MM.1S (cell line): Measurements from ENCODE around the gene PRR5.
"Not testable (repeated sequence)": the region's sequence is repeated elsewhere in the genome, so short reads cannot be mapped to it uniquely, and the experiment has no call there.

ENCODE experiments used
- DNase-seq: peaks from one replicate; pipeline ENCODE4 v3.0.0-alpha.2; 2015
- H2AFZ ChIP-seq: fragments of 300-600 bp; sonication (generic); 2 replicates; pipeline ENCODE4 v1.6.0; 2016; ENCODE audit warnings: antibody characterized with exemption, low read length
- H3F3A ChIP-seq: fragments of 300-600 bp; sonication (generic); 2 replicates; pipeline ENCODE4 v1.6.1; 2016; ENCODE audit warnings: mild to moderate bottlenecking, antibody characterized with exemption, low read length, moderate library complexity, mixed read lengths; ENCODE audit not compliant: insufficient read depth
- H3K27ac ChIP-seq: fragments of 300-600 bp; sonication (generic); 2 replicates; pipeline ENCODE4 v1.5.1; 2016; ENCODE audit warnings: mild to moderate bottlenecking, low read length
- H3K27me3 ChIP-seq: fragments of 300-600 bp; sonication (generic); replicated peaks from 2 replicates; pipeline ENCODE4 v1.6.0; 2016; ENCODE audit warnings: low read length; ENCODE audit not compliant: insufficient read depth
- H3K36me3 ChIP-seq: fragments of 300-600 bp; sonication (generic); replicated peaks from 2 replicates; pipeline ENCODE4 v1.6.1; 2016; ENCODE audit warnings: mild to moderate bottlenecking, low read length, mixed read lengths; ENCODE audit not compliant: insufficient read depth
- H3K4me1 ChIP-seq: fragments of 300-600 bp; sonication (generic); 2 replicates; pipeline ENCODE4 v1.6.1; 2016; ENCODE audit warnings: low read length, mixed read lengths
- H3K4me2 ChIP-seq: fragments of 300-600 bp; sonication (generic); 2 replicates; pipeline ENCODE4 v1.6.0; 2016; ENCODE audit warnings: low read depth, low read length
- H3K4me3 ChIP-seq: fragments of 300-600 bp; sonication (generic); 2 replicates; pipeline ENCODE4 v1.5.1; 2016; ENCODE audit warnings: low read length, mixed read lengths
- H3K79me2 ChIP-seq: fragments of 300-600 bp; sonication (generic); 2 replicates; pipeline ENCODE4 v1.6.1; 2016; ENCODE audit warnings: mixed run types, low read length, mixed read lengths
- H3K9ac ChIP-seq: fragments of 300-600 bp; sonication (generic); 2 replicates; pipeline ENCODE4 v1.6.1; 2016; ENCODE audit warnings: low read length, mixed read lengths
- H3K9me2 ChIP-seq: fragments of 300-600 bp; sonication (generic); replicated peaks from 2 replicates; pipeline ENCODE4 v1.6.1; 2016; ENCODE audit warnings: mild to moderate bottlenecking, low read length, mixed read lengths; ENCODE audit not compliant: insufficient read depth
- H3K9me3 ChIP-seq: fragments of 300-600 bp; sonication (generic); replicated peaks from 2 replicates; pipeline ENCODE4 v1.6.1; 2016; ENCODE audit warnings: mild to moderate bottlenecking, low read length, mixed read lengths; ENCODE audit not compliant: insufficient read depth
- H4K20me1 ChIP-seq: fragments of 300-600 bp; sonication (generic); 2 replicates; pipeline ENCODE4 v1.6.1; 2016; ENCODE audit warnings: mild to moderate bottlenecking, low read length, moderate library complexity, mixed read lengths; ENCODE audit not compliant: insufficient read depth
- CTCF ChIP-seq: fragments of 300-600 bp; sonication (generic); IDR thresholded peaks from 2 replicates; pipeline ENCODE4 v1.5.1; 2016; ENCODE audit warnings: antibody characterized with exemption, low read length, mixed read lengths
- EZH2 ChIP-seq: fragments of 300-600 bp; sonication (generic); optimal IDR thresholded peaks from 2 replicates; pipeline ENCODE3; 2017; ENCODE audit warnings: low read depth, mild to moderate bottlenecking, antibody characterized with exemption, low read length, mixed read lengths
- EZH2phosphoT487 ChIP-seq: fragments of 300-600 bp; sonication (generic); IDR thresholded peaks from 2 replicates; pipeline ENCODE4 v1.6.1; 2018; ENCODE audit warnings: antibody characterized with exemption, low read length

Gene PRR5

DNA sequence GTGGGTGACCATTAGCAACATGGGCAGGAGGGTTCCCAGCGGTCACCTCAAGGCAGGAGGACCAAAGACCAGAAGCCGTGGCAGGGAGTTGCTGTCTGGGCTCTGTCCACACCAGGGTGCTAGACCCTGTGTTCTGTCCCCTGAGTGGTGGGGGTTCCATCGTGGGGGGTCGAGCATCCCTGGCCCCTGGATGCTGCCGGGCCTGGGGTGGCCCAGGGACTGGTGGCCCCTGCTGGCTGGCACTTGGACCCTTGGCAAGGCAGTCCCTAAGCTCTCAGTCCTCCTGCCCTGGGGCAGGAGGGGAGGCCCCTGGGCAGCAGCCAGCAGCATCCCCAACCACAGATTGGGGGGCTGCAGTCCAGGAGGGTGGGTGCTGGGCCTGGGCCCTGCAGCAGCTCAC, 37.0 kb downstream of the PRR5 start:
- Histone ChIP-seq H3K79me2 (no peaks in the 10 kb centered on the region), H3K4me2 (no peak overlapping the region), H3K9me2 (no peaks in the 10 kb centered on the region), H3K27ac (no peak overlapping the region), H3K9ac (no peak overlapping the region), H3K9me3 (no peaks in the 10 kb centered on the region), H4K20me1 (no peaks in the 10 kb centered on the region), H3F3A (no peaks in the 10 kb centered on the region), H3K4me3 (no peak overlapping the region), H3K4me1 (no peaks in the 10 kb centered on the region), H3K36me3 (no peaks in the 10 kb centered on the region), H2AFZ (no peak overlapping the region), H3K27me3 (peaks cover 65% of the 10 kb centered on the region)
- DNase-seq = no peak
- TF ChIP-seq EZH2phosphoT487 (no peak), EZH2 (no peak), CTCF (no peak)

- H3K36me3 ChIP-seq, DNase-seq, H3K79me2 ChIP-seq, H3K9me3 ChIP-seq, H3K4me2 ChIP-seq, H4K20me1 ChIP-seq, H3K9ac ChIP-seq, H3K9me2 ChIP-seq, H3F3A ChIP-seq, H3K4me3 ChIP-seq, H3K4me1 ChIP-seq, H2AFZ ChIP-seq, H3K27ac ChIP-seq: not testable (repeated sequence)
- H3K27me3 ChIP-seq = peaks cover 64% of the 10 kb centered on the region
These were observed 37.7 kb downstream of the PRR5 start for GRCh38 chr22:44739666-44740065.

- H3K9ac ChIP-seq = no peak overlapping the region
- no peaks in the 10 kb centered on the region for H3K9me2 ChIP-seq
- no peaks in the 10 kb centered on the region for H3K9me3 ChIP-seq
- no peaks in the 10 kb centered on the region for H4K20me1 ChIP-seq
- DNase-seq = no peak
- no peak overlapping the region for H3K4me2 ChIP-seq
- peaks cover 60% of the 10 kb centered on the region for H3K27me3 ChIP-seq
- no peaks in the 10 kb centered on the region for H3K79me2 ChIP-seq
- H3K36me3 ChIP-seq = no peaks in the 10 kb centered on the region
- H2AFZ ChIP-seq = no peak overlapping the region
- no peak overlapping the region for H3K4me3 ChIP-seq
- H3K4me1 ChIP-seq = no peaks in the 10 kb centered on the region
- TF ChIP-seq CTCF = no peak
- no peak for TF ChIP-seq EZH2phosphoT487
- no peak for TF ChIP-seq EZH2
- no peaks in the 10 kb centered on the region for H3F3A ChIP-seq
- H3K27ac ChIP-seq = no peak overlapping the region
These were observed 38.3 kb downstream of the PRR5 start for GRCh38 chr22:44740307-44740706.

DNA sequence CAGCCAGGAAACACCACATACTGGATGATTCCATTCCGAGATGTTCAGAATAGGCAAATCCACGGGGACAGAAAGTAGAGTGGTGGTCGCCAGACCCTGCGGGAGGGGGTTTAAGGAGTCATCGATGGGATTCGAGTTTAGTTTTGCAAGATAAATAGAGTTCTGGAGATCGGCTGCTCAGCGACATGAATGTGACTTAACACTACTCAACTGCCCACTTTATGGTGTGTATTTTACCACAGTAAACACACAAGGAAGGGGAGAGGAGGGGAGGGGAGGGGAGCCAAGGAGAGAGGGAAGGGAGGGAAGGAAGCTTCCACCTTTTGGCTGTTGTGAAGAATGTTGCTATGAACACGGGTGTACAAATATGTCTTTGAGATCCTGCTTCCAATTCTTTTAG, 39.9 kb downstream of the PRR5 start:
- Histone ChIP-seq H3F3A (no peaks in the 10 kb centered on the region), H3K27ac (no peak overlapping the region), H3K4me3 (no peak overlapping the region), H3K36me3 (no peaks in the 10 kb centered on the region), H3K4me2 (no peak overlapping the region), H3K79me2 (no peaks in the 10 kb centered on the region), H3K9ac (no peak overlapping the region), H3K9me2 (no peaks in the 10 kb centered on the region), H3K9me3 (no peaks in the 10 kb centered on the region), H2AFZ (no peak overlapping the region), H3K27me3 (peaks cover 64% of the 10 kb centered on the region), H3K4me1 (no peaks in the 10 kb centered on the region), H4K20me1 (no peaks in the 10 kb centered on the region)
- no peak for TF ChIP-seq EZH2phosphoT487
- TF ChIP-seq CTCF = no peak
- TF ChIP-seq EZH2 = no peak
- DNase-seq = no peak
